ENCODE measurements around the gene FAM227B. TPM values are rescaled to one million over a fixed set of nuclear protein-coding genes. Genes with fewer than 3 reads are reported as not detected.

The FAM227B gene
- total RNA-seq, 2 experiments from 2014 or later: 6.0 to 6.1 TPM

DNA sequence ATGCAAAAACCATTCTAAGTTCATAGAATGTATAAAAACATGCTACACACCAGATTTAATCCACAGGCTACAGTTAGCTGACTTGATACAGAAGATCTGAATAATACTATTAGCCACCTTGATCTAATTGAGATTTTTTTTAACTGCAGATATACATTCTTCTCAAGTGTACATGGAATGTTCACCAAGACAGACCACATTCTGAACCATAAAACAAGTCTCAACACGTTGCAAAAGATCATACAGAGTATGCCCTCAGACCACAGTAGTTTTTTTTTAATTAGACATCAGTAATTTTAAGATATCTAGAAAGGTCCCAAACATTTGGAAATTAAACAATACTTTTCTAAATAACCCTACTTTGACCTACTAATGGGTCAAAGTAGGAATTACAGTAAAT lies 114.3 kb downstream of the FAM227B start:
- TF ChIP-seq CTCF (IDR thresholded peaks at IDR 0.05): no peak
- Mint-ChIP-seq H3K4me3 (no peak overlapping the region), H3K36me3 (ENCODE audit: low read depth) (no peaks in the 10 kb centered on the region), H3K4me1 (ENCODE audit: low read depth) (no peaks in the 10 kb centered on the region), H3K27me3 (no peaks in the 10 kb centered on the region), H3K27ac (no peak overlapping the region), H3K9me3 (peaks cover 8% of the 10 kb centered on the region)
- CTCF ChIA-PET: no interaction called here
- intact Hi-C loops (cut with micrococcal nuclease): no loop called here
- POLR2A ChIA-PET: no interaction called here
- ATAC-seq (no peak), DNase-seq (no peak)

DNA sequence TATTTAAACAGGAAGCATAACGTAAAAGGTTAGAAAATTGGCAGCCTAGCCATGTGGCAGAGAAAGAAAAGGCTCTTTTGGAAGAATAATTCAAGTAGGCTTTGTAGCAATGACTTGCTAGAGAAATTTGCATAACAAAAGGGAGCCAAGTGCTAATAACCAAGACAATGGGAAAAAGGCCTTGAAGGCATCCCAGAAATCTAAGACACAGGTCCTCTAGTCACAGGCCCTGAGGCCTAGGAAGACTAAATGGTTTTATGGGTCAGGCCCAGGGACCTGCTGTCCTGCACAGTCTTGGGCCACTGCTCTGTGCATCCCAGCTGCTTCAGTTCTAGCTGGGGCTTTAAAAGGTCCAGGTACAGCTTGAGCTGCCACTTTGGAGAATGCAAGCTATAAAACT lies 119.0 kb downstream of the FAM227B start:
- H3K27me3 Mint-ChIP-seq: no peaks in the 10 kb centered on the region
- H3K4me3 Mint-ChIP-seq: no peak overlapping the region
- peaks cover 8% of the 10 kb centered on the region for H3K9me3 Mint-ChIP-seq
- intact Hi-C loops (cut with micrococcal nuclease): no loop called here
- TF ChIP-seq CTCF (IDR thresholded peaks at IDR 0.05): no peak
- ATAC-seq (no peak), DNase-seq (no peak)
- no peak overlapping the region for H3K27ac Mint-ChIP-seq
- ChIA-PET POLR2A (no interaction called here), CTCF (no interaction called here)
- no peaks in the 10 kb centered on the region for H3K4me1 Mint-ChIP-seq (ENCODE audit: low read depth)
- H3K36me3 Mint-ChIP-seq (ENCODE audit: low read depth): no peaks in the 10 kb centered on the region

DNA sequence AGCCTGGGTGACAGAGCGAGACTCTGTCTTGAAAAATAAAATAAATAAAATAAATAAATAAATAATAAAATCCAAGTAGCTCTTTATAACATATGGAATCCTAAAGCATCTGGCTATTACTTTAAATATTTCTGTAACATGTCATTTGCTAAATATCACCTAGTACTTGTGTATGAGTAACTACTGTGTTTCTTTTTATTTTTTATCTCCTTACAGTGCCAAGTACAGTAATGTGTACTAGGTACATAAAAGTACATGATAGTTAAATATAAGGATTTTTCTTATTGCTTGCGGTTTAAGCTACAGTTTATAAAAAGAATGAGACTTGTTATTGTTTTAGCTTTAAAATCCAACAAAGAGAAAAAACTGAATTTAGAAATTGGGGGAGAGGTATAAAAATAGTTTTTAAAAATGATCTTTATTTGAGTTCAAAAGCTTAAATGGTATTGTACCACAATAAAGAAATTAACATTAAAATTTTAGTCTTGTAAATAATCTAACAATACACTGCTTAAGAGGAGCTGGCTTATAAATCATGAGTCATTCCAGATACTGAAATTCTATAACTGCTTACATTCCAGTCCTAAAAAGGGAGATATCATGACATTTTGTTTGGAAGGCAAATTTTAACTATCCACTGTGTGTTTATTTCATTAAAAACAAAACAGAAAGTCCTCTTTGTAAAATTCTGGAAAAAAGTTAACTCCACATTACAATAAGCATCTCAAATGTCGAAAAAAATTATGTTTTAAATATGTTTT lies 124.4 kb downstream of the FAM227B start:
- DNase-seq (no peak), ATAC-seq (no peak)
- Mint-ChIP-seq H3K4me3 (no peak overlapping the region), H3K36me3 (ENCODE audit: low read depth) (no peaks in the 10 kb centered on the region), H3K4me1 (ENCODE audit: low read depth) (no peaks in the 10 kb centered on the region), H3K27ac (no peak overlapping the region), H3K27me3 (no peaks in the 10 kb centered on the region), H3K9me3 (no peaks in the 10 kb centered on the region)
- CTCF ChIA-PET: interaction anchor here (1.2 to 1.7 kb wide), 2 partner anchors 25 to 26 kb away, joined by 3 read pairs; no protein-coding TSS in a partner anchor
- TF ChIP-seq CTCF (IDR thresholded peaks at IDR 0.05): no peak
- POLR2A ChIA-PET: no interaction called here
- intact Hi-C loops (cut with micrococcal nuclease): no loop called here

GRCh38 chr15:49494842-49495241 lies 125.8 kb downstream of the FAM227B start:
- no peak overlapping the region for H3K27ac Mint-ChIP-seq
- ChIA-PET CTCF (no interaction called here), POLR2A (no interaction called here)
- no peak overlapping the region for H3K4me3 Mint-ChIP-seq
- TF ChIP-seq CTCF (IDR thresholded peaks at IDR 0.05): no peak
- H3K9me3 Mint-ChIP-seq: no peaks in the 10 kb centered on the region
- no peaks in the 10 kb centered on the region for H3K4me1 Mint-ChIP-seq (ENCODE audit: low read depth)
- ATAC-seq: no peak
- DNase-seq: no peak
- H3K36me3 Mint-ChIP-seq (ENCODE audit: low read depth): no peaks in the 10 kb centered on the region
- H3K27me3 Mint-ChIP-seq: no peaks in the 10 kb centered on the region
- intact Hi-C loops (cut with micrococcal nuclease): no loop called here

GRCh38 chr15:49492830-49493229 lies 127.8 kb downstream of the FAM227B start:
- Mint-ChIP-seq H3K9me3 (no peaks in the 10 kb centered on the region), H3K4me1 (ENCODE audit: low read depth) (no peaks in the 10 kb centered on the region), H3K4me3 (no peak overlapping the region), H3K27me3 (no peaks in the 10 kb centered on the region), H3K36me3 (ENCODE audit: low read depth) (no peaks in the 10 kb centered on the region), H3K27ac (no peak overlapping the region)
- ATAC-seq (no peak), DNase-seq (no peak)
- intact Hi-C loops (cut with micrococcal nuclease): no loop called here
- POLR2A ChIA-PET: no interaction called here
- TF ChIP-seq CTCF (IDR thresholded peaks at IDR 0.05): no peak
- CTCF ChIA-PET: no interaction called here
